Fibroblast of lung (primary cell): ENCODE results near the gene FLT3LG. TPM values are rescaled to one million over a fixed set of nuclear protein-coding genes. Genes with fewer than 3 reads are reported as not detected.

Experiments
- DNase-seq, 2 donors: peaks; one replicate each; pipeline versions ENCODE4 v3.0.0 to v3.0.0-alpha.2; 2010; ENCODE audit warnings: low read depth in 2 of 2
- H2AFZ ChIP-seq: 2 replicates; pipeline ENCODE4 v1.5.1; 2012; ENCODE audit warnings: low read length, control low read depth, inconsistent platforms
- H3K27ac ChIP-seq: 2 replicates; pipeline ENCODE4 v1.5.1; 2011; ENCODE audit warnings: low read length, control low read depth; ENCODE audit not compliant: insufficient read depth
- H3K27me3 ChIP-seq: 2 replicates; pipeline ENCODE4 v1.5.1; 2011; ENCODE audit warnings: mild to moderate bottlenecking, low read length; ENCODE audit not compliant: control insufficient read depth, insufficient read depth
- H3K36me3 ChIP-seq: 2 replicates; pipeline ENCODE4 v1.5.1; 2011; ENCODE audit warnings: low read length; ENCODE audit not compliant: control insufficient read depth, insufficient read depth
- H3K4me1 ChIP-seq: 2 replicates; pipeline ENCODE4 v1.5.1; 2011; ENCODE audit warnings: low read length; ENCODE audit not compliant: control insufficient read depth, insufficient read depth; ENCODE audit errors: extremely low read depth
- H3K4me2 ChIP-seq: 2 replicates; pipeline ENCODE4 v1.5.1; 2011; ENCODE audit warnings: low read length, control low read depth; ENCODE audit not compliant: insufficient read depth; ENCODE audit errors: extremely low read depth
- H3K4me3 ChIP-seq, 4 experiments: fragments of 200-600 bp in 1 of 4; sonication (generic) in 1 of 4; replicated peaks in 1 of 4; 2 replicates each; pipeline ENCODE4 v1.5.1; 2011 to 2016; ENCODE audit warnings: low read length in 4 of 4, low read depth in 3 of 4, mild to moderate bottlenecking in 3 of 4, control low read depth in 2 of 4, inconsistent platforms in 1 of 4, mixed read lengths in 1 of 4; ENCODE audit not compliant: insufficient read depth in 1 of 4; ENCODE audit errors: control extremely low read depth in 1 of 4
- H3K79me2 ChIP-seq: 2 replicates; pipeline ENCODE4 v1.5.1; 2012; ENCODE audit warnings: mild to moderate bottlenecking, low read length, inconsistent platforms; ENCODE audit not compliant: control insufficient read depth, insufficient read depth
- H3K9ac ChIP-seq: 2 replicates; pipeline ENCODE4 v1.5.1; 2011; ENCODE audit warnings: mild to moderate bottlenecking, low read length, control low read depth; ENCODE audit not compliant: insufficient read depth
- H3K9me3 ChIP-seq: 2 replicates; pipeline ENCODE4 v1.5.1; 2012; ENCODE audit warnings: low read depth, low read length; ENCODE audit not compliant: control insufficient read depth, insufficient read depth
- H4K20me1 ChIP-seq: 2 replicates; pipeline ENCODE4 v1.5.1; 2011; ENCODE audit warnings: low read length; ENCODE audit not compliant: control insufficient read depth, insufficient read depth; ENCODE audit errors: extremely low read depth
- CTCF ChIP-seq, 2 donors: IDR thresholded peaks in 1 of 2; conservative IDR thresholded peaks in 1 of 2; 1 replicate in 1 of 2; 2 replicates in 1 of 2; pipeline ENCODE4 v1.5.1; 2011 to 2012; ENCODE audit warnings: low read length in 2 of 2, control low read depth in 1 of 2, inconsistent platforms in 1 of 2, low read depth in 1 of 2, mild to moderate bottlenecking in 1 of 2
- EZH2 ChIP-seq: IDR thresholded peaks from 2 replicates; pipeline ENCODE4 v1.5.1; 2012; ENCODE audit warnings: low read length, control low read depth, mild to moderate bottlenecking; ENCODE audit errors: missing control alignments
- polyA plus RNA-seq, 2 donors: library from polyadenylated mRNA; depleted of rRNA in 1 of 2; stranded (reverse) in 1 of 2; unstranded in 1 of 2; fragments of >200 nt; gene quantifications; 2 replicates each; pipeline ENCODE4 v1.2.1, GENCODE V29; 2011 to 2012; ENCODE audit warnings: missing spikeins in 1 of 2
- total RNA-seq: library from RNA; depleted of rRNA; stranded (reverse); fragments of >200 nt; gene quantifications from 2 replicates; pipeline ENCODE4 v1.2.1, GENCODE V29; 2014

The FLT3LG gene
- total and polyA plus RNA-seq, 2 donors (not counting 1 experiment from before 2014, with no cell fraction given) = 4.4 to 4.5 TPM

- Histone ChIP-seq H3K4me3 (no peak overlapping the region), H2AFZ (no peak overlapping the region), H3K79me2 (no peaks in the 10 kb centered on the region), H3K4me1 (no peaks in the 10 kb centered on the region), H3K9me3 (no peaks in the 10 kb centered on the region), H3K36me3 (no peaks in the 10 kb centered on the region), H3K27ac (no peak overlapping the region), H3K4me2 (no peak overlapping the region), H3K27me3 (no peaks in the 10 kb centered on the region), H4K20me1 (no peaks in the 10 kb centered on the region), H3K9ac (no peak overlapping the region)
- TF ChIP-seq CTCF (conservative IDR thresholded peaks at IDR 0.05 in 1 of 2, IDR thresholded peaks at IDR 0.05 in 1 of 2; ENCODE audit: low read depth in 1 of 2, low read length in 2 of 2) = no peak
- TF ChIP-seq EZH2 = no peak
- no peak for DNase-seq
These were observed 6.1 kb downstream of the FLT3LG start for GRCh38 chr19:49479975-49480628.

GRCh38 chr19:49481020-49481683 lies 7.1 kb downstream of the FLT3LG start:
- Histone ChIP-seq H2AFZ (no peak overlapping the region), H3K9me3 (no peaks in the 10 kb centered on the region), H3K4me3 (no peak overlapping the region), H3K36me3 (no peaks in the 10 kb centered on the region), H3K9ac (no peak overlapping the region), H3K27me3 (no peaks in the 10 kb centered on the region), H3K27ac (no peak overlapping the region), H4K20me1 (no peaks in the 10 kb centered on the region), H3K79me2 (no peaks in the 10 kb centered on the region), H3K4me1 (no peaks in the 10 kb centered on the region), H3K4me2 (no peak overlapping the region)
- no peak for DNase-seq
- no peak for TF ChIP-seq CTCF (conservative IDR thresholded peaks at IDR 0.05 in 1 of 2, IDR thresholded peaks at IDR 0.05 in 1 of 2; ENCODE audit: low read depth in 1 of 2, low read length in 2 of 2)
- TF ChIP-seq EZH2 = no peak

- H4K20me1 ChIP-seq = peaks cover 4% of the 10 kb centered on the region
- no peak overlapping the region for H3K4me3 ChIP-seq
- no peak for DNase-seq
- H3K9me3 ChIP-seq = no peaks in the 10 kb centered on the region
- H2AFZ ChIP-seq = no peak overlapping the region
- TF ChIP-seq EZH2 (no peak), CTCF (conservative IDR thresholded peaks at IDR 0.05 in 1 of 2, IDR thresholded peaks at IDR 0.05 in 1 of 2; ENCODE audit: low read depth in 1 of 2, low read length in 2 of 2) (no peak)
- no peaks in the 10 kb centered on the region for H3K27me3 ChIP-seq
- H3K79me2 ChIP-seq = peaks cover 38% of the 10 kb centered on the region
- H3K9ac ChIP-seq = no peak overlapping the region
- H3K27ac ChIP-seq = no peak overlapping the region
- no peak overlapping the region for H3K4me2 ChIP-seq
- H3K4me1 ChIP-seq = peaks cover 10% of the 10 kb centered on the region
- H3K36me3 ChIP-seq = peaks cover 19% of the 10 kb centered on the region
These were observed 12.2 kb downstream of the FLT3LG start for GRCh38 chr19:49486232-49486631.
